Activated CD8-positive, alpha-beta memory T cell treated with anti-CD3 and anti-CD28 coated beads, Interleukin-2, amount 50 U/mL, for 4 hours (primary cell): ENCODE results near the gene RALB.
"Not testable (repeated sequence)": the region's sequence is repeated elsewhere in the genome, so short reads cannot be mapped to it uniquely, and the experiment has no call there.

ENCODE experiments used
- DNase-seq: peaks from one replicate; pipeline ENCODE4 v3.0.0-alpha.2; 2020

The RALB gene

DNA sequence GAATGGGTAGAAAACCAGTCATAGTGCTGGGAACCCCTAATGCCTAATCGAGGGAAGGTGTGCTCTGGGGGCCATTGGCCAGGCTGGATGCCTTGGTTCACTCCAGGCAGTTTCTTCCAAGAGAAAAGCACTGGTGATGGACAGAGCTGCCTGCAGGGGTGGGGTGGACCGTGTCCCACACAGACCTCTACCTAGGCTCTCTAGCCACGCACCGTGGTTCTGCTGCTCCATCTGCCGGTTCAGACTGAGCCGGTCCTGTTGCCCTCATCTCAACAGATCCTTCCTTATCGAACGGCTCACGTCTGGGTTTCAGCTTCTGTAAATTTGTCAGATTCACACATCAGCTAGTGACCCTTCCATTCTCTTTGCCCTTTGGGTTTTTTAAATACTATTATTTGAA lies 46.4 kb downstream of the RALB start:
- DNase-seq, result no peak

DNA sequence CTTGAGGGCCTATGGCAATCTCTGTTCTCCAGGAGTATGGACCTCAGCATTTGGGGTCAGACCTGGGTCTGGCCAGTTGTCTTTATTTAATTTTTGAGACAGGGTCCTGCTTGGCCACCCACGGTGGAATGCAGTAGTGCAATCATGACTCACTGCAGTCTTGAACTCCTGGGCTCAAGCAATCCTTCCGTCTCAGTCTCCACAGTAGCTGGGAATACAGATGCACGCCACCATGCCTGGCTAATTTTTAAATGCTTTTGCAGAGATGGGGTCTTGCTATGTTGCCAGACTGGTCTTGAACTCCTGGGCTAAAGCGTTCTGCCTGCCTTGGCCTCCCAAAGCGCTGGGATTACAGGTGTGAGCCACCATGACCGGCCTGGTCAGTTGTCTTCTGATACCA lies 46.9 kb downstream of the RALB start:
- DNase-seq, result no peak

DNA sequence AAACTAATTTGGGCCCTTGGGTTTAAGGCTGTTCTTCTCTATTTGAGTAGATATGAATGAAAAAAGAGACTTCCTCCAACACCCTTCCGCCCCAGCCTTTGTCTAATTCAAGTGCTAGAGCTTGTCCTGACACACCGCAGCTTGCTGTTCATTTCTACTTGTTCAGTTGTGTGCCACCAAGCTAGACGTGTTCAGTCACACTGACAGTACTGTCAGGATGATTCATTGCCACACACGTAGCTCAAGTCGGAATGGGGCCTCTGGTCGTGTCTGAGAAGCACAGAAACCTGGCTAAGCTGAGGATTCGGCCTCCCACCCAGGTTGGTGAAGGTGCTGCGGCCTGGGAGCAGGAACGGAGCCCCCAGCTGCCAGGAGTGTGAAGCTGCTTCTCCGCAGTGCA lies 47.7 kb downstream of the RALB start:
- no peak for DNase-seq

DNA sequence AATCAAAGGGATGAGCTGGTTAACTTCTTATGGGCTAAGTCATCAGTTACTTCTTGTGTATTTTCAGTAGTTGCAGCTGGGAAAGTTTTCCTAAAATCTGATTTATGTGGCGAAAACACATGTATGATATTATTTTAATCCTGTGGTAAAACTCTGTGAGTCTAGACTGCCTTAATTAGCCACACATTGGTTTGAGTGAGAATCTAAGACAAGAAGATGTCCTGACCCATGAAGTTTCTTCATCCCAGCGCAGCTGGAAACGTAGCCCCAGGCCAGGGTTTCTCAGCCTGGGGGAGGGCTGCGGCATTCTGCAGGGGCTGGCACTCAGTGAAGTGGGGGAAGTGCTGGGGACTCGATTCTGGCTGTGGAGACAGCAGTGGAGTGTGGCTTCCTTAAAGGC lies 48.6 kb downstream of the RALB start:
- DNase-seq, result no peak

DNA sequence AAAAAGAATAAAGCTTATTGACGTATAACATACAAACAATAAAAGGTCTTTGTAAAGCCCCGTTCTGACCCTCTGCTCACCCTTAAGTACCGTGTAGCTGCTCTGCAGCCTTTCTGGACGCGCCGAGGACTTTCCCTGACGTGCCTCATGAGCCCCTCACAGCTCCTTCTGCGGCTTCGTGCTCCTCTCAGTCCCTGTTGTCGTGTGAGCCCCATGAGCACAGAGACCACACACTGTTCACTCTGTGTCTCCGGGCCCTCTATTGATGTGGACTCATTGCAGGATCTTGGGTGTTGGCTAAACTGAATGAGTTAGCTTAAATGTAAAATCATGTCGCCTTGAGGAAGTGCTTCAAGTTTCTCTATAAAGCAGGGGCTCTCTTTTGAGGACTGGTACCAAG lies 49.6 kb downstream of the RALB start:
- no peak for DNase-seq

DNA sequence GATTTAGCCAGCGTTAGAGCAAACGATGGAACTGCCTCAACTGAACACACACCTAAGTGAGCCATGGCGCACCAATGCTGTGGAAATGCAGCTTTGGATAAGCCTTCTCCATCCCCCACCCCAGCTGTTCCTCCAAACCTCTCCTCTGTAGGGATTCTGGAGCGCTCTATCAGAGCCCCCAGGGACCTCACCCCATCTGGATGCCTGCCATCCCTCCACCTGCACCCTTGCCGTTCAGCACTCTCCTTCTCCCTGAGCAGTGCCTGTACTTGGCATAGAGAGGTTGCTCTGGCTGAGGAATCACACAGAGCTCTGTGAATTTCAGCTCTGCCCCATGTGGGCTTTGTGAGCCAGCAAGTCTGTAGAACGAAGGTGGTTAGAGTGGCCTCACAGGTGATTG lies 50.5 kb downstream of the RALB start:
- DNase-seq, result no peak

DNA sequence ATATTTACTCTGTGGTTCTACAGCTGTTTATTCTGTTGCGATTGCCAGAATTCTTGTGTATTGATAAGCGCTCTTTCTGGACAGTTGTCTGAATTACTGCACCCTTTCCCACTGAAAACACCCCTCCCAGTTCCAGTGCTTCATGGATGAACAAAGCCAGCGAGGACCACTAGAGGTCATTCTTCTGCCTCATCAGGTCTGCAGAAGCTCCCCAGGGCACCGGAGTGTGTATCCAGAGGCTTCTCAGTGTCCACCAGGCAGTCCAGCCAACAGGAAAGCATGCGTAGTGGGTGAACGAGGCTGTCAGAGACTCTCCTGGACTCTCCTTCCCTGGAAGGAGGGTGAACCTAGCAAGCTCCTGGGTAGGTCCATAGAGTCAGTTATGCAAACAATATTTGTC lies 52.6 kb downstream of the RALB start:
- DNase-seq, result no peak

DNA sequence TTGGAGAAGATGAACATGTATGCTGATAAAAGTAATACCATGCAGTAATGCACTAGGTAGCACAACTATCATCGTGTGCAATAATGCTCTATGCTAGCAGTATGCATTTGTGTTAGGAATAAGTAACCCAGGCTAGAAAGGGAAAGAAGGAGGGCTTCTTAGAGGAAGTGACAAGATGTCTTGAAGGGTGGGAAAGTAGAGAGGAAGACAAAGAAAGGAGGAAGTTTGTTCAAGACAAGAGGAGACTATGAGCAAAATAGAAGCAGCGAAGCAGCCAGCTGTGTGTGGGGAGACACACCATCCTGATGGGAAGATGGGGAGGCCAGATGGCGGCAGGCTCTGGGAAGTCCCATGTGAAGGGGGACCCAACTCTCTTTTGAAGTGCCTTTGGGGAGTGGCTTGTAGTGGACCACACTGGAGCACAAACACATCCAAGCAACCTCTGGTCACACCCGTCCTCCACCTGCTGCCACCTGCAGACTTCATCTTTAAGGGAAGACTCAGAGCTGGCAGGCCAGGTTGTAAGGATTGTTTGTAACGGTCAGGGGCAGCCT lies 53.4 kb downstream of the RALB start:
- DNase-seq, result no peak

DNA sequence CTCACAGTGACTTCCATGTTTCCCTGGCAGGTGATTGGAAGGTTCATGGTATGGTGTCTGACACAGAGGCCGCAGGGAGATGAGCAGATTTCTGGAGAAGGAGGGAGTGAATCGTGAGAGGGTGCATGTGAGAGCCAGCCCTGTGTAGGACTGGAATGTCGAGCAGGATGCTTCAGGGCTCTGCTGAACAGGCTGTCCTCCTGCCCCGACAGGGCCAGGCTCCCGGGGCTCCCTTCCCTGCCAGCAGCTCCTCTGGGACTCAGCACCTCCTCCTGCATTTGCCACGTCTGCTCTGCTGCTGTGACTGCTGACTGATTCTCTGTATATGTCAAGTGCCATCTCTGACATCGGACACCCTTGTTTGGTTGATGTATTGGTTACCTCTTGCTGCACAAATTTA lies 54.8 kb downstream of the RALB start:
- no peak for DNase-seq

DNA sequence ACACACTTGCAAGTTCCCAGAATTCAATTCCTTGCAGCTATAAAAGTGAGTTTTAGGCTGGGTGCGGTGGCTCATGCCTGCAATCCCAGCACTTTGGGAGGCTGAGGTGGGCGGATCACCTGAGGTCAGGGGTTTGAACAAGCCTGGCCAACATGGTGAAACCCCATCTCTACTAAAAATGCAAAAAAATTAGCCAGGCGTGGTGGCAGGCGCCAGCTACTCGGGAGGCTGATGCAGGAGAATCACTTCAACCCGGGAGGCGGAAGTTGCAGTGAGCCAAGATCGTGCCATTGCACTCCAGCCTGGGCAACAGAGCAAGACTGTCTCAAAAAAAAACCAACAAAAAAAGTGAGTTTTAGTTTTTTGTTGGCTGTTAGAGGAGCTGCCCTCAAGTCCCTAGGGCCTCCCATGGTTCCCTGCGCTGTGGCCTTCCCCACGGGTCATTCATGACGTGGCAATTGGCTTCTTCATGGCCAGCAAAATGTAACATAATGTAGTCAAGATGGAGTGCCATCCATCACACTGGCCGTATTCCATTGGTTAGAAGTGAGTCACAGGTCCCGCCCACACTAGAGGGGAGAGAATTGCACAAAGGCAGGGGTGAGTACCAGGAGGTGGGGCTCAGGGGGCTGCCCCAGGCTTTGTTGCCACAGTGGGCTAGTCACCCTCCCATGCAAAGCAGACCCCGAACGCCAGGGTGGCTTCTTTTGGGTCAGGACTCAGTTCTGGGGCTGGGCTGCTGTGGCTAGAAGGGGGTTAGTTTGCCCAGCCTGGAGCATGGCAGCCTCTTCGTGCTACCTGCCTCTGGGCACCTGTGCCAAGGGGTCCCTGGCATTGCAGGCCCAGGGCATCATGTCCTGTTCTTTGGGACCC lies 55.6 kb downstream of the RALB start:
- DNase-seq, result no peak

DNA sequence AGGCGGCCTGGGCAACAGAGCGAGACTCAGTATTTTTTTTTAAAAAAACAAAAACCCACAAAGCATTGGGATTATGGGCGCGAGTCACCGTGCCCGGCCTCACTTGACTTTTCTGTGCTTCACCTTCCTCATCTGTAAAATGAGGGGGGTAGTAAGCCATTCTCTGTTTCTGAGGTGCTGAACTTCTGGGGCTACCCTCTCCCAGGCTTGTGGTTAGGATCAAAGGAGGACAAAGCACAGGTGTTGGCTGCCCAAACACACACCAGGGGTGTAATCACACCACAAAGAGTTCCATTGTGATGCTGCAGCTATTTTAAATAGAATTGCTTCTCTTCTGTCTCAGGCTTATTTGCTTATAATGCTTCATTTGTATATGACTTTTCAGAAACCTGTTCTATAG lies 57.5 kb downstream of the RALB start:
- DNase-seq, result no peak

DNA sequence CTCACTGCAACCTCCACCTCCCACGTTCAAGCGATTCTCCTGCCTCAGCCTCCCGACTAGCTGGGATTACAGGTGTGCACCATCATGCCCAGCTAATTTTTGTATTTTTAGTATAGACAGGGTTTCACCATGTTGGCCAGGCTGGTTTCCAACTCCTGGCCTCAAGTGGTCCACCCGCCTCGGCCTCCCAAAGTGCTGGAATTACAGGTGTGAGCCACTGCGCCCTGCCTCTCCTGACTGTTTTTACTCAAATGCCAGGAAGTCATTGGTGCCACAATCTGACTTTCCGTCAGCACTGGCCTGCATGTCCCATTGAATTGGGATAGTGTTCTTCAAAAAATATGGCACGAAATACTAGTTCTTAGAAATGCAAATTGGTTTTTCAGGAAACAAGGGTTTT lies 58.2 kb downstream of the RALB start:
- not testable (repeated sequence) for DNase-seq

DNA sequence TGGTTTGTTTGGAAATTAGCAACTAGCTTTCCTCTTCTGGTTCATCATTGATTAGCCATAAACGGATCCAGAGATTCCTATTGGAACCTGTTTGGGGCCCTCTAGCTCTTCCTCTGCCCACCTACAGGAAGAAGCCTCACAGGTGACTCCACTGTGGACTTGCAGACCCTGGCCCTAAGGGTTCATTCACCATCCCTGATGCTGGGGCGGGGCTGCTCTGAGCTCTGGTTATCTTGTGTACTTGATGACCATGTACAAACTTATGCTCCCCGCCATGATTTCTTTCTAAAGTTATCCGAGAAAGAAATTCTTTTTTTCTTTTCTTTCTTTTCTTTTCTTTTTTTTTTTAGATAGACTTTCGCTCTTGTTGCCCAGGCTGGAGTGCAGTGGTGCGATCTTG lies 59.4 kb downstream of the RALB start:
- no peak for DNase-seq

DNA sequence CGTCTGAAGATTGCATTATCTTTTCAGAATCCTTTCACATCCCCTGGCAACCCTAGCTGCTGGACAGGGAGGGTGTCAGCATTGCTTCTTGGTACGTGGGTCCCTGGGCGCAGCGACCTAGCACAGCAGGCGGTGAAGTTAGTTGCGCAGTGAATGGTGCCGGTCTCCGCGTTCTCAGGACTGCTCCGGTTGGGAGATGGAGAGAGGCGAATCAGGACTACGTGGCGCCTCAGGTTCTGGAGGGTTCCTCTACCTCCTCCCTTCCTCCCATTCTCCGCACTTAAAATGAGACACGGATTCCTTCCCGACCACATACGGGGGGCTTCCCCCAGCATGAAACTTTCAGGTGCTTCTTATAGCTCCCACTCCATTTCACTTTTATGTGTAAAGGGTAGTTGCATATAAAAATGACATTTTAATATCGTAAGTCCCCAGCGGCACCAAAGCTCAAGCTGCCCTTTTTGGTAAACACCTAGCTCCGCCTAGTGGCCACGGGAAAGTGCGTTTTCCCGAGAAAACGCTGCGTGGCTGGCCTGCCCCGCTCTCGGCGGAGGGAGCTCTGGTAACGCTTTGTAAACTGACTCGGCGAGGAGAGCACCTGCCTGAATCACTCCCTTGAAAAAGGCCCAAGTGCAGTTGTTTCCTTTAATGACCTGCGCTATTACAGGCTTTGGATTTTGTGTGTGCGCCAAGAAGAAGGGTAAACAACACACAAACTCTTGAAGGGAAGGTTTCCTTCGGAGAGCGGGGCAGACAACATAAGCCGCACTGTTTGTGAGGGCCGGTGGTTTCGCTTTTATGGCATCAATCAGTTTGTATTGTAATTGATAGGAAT lies 60.4 kb downstream of the RALB start:
- peak; percentile 78 for DNase-seq

DNA sequence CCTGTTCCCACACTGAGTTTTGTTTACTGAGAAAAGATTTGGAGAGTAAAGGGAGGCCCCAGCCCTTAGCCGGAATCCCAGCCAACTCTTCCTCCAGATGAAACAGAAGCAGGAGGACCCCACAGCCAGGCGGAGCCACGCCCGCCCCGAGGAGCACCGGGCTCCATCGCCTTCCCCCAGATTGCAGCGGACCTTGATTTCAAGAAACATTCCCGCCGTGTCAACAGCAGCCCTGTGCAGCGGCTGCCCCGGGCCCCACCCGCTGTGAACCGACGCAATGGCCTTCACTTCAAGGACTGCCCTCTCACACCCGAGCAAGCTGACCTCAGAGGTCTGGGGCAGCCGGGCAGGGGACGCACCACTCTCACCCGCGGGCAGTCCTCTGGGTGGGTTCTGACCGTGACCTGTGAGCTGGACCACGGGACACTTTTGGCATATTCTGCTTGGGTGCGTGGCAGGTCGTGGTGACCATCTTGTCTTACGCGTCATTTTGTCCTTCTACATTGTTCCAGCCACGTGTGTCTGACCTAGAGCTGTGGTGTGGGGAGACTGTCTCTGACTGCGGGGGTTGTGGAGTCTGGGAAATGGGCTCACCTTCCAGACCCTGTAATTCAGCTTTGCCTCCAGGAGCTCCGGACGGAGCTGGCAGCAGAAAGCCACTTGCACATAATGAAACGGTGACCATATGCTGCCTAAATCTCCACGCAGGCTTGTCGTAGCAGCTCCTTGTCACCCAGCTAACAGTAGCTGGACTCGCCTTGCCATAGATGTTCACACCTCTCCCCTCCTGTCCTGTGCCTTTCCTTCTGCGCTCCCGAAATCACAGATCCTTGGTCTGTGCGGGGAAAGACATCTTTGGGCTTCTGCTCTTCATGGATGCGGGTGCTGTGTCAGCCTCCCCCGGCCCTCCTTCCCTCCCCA lies 61.3 kb downstream of the RALB start:
- no peak for DNase-seq

DNA sequence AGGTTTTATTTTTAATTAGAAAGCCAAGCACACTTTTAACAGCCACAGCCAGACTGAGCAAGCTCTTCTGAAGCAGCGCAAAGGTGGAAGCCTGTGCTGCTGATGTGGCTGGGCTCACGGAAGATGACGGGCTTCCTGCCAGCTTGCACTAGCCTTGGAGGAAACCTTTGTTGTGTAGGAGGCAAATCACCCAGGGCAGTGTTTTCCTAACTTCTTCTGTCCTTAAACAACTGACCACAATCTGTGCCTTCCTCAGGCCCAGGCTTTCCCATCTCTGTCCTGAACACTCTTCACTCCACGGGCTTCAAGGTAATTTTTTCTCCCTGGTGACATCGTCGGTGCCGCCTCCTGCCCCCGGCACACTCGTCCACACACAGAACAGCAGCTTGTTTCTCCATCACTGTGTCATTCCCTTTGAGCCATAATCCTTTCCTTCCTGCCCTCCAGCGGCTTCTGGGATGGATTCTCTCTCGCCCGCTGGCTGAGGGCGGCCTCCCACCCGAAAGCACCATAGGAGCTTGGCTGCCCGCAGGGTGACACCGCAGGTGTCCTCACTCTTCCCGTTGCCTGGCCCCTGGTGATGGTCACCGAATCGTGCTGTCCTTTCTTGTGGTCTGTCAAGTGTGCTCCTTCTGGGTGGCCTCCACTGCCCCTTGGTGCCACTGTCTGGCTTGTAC lies 62.2 kb downstream of the RALB start:
- no peak for DNase-seq

DNA sequence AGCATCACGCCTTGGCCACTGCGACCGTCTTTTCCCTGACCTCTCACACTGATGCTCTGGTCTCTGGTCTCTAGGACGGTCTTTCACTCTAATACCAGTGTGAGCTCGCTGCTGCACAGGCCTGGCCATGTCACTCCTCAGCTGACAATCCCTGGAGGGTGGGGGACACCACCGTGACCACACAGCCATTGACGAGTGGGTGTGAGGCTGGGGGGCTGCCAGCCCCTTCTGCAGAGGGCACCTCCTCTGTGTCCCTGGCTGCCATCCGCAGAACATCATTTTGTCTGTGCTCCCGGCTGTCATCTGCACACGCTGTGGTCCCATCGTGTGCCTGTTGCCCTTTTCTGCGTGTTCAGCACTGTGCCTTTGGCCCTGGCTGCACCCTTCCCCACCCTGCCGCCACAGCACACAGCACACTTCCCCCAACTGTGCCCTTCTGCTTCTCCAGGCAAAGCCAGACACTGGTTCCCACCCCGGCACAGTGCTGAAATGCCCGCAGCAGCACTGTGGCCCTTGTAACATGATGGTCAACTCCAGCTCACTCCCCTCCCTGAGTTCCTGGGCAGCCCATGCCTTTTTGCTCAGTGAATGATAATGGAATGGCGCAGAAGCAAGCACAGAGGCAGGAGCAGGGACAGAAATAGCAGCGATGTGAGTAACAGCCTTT lies 62.8 kb downstream of the RALB start:
- no peak for DNase-seq

DNA sequence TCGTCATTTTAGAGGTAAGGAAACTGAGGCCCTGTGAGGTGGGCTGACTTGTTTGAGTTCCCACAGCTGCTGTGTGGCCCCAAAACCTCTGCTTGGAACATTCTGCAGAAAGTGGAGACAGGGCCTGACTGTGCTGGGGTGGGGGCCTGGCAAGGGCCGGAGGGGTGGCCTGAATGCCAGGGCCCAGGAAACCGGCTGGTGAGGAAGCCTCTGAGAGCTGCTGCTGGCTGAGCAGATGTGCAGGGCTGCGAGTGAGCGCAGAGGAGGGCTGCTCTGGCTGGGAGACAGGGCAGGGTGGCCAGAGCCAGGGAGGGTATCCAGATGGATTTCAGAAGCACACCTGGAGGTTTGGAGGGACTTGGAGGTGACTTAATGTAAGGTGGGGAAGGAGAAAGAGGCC lies 63.4 kb downstream of the RALB start:
- no peak for DNase-seq

DNA sequence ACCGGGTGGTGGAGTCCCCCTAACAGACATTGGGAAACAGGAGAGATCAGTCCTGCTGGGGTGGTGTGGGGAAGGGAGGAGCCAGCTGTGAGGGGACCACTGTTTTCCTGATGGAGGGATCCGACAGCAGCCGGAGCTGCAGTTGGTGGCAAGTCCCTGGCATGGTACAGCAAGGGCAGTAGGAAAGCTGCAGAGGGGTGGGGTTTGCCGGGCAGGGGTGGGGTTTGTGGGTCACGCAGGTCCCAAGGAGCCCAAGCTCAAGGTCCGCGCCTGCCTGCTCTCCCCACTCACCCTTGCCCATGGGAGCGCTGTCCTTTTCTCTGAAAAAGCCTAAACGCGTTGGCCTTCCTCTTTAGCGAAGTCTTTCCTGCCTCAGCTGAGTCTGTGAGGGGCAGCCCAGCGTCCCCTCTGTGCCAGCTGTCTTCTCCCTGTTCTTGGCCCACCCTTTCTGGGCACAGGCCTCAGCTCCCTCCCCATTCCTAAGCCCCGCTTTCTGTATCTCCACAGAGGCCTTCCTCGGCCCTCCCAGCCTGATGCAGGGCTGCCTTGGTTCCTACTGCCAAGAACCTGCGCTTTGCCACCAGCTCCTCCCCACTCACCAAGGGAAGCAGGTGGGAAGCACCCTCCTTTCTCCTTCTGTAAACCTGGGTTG lies 64.0 kb downstream of the RALB start:
- DNase-seq, result no peak

DNA sequence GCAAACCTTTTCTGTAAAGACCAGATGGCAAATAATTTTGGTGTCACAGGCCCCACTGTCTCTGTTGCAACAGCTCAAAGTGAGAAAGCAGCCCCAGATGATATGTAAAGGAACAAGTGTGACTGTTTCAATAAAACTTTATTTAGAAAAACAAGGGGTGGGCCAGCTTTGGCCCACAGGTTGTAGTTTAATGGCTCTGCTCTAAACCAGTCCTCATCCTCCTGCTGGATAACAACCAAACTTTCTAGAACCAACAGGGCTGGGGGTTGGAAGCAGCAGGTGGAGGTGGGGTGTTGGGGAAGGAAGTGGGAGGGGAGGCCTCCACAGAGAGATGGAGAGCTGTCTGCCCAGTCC lies 64.5 kb downstream of the RALB start:
- DNase-seq, result no peak

DNA sequence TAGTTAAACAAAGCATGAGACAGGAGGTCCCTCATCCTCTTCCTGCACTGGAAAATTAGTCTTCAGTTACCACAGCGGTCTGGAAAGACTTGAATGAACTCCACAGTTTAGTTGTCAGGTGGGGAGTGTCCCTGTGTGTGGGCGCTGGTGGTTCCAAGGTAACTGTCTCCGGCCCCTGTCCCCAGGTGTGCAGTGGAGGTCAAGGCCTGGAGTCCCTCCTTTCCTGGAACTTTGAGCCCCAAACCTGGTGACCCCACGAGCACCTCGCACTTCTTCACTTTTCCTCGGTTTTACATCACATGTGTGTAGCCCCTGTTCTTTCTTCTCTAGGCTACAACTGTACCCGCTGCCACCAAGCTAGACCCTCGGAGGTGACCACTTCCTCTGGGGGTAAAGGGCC lies 65.3 kb downstream of the RALB start:
- DNase-seq, result no peak
